PC-3 (cell line): ENCODE measurements around the gene ADAM15.

Experiments used
- EZH2 ChIP-seq: fragments of 300-600 bp; sonication (generic); IDR thresholded peaks from one replicate; pipeline ENCODE4 v1.6.1; 2017; ENCODE audit warnings: antibody characterized with exemption, mild to moderate bottlenecking, low read length; ENCODE audit not compliant: unreplicated experiment
- EZH2phosphoT487 ChIP-seq: fragments of 300-600 bp; sonication (generic); IDR thresholded peaks from 2 replicates; pipeline ENCODE4 v1.6.1; 2018; ENCODE audit warnings: mild to moderate bottlenecking, antibody characterized with exemption, low read length, borderline replicate concordance
- TF ChIP-seq, protein P1 (sequence below): fragments of 300-600 bp; sonication (generic); conservative IDR thresholded peaks from 2 replicates; pipeline ENCODE4 v1.5.1; 2017; ENCODE audit warnings: antibody characterized with exemption, low read depth, mild to moderate bottlenecking, low read length

DNA sequence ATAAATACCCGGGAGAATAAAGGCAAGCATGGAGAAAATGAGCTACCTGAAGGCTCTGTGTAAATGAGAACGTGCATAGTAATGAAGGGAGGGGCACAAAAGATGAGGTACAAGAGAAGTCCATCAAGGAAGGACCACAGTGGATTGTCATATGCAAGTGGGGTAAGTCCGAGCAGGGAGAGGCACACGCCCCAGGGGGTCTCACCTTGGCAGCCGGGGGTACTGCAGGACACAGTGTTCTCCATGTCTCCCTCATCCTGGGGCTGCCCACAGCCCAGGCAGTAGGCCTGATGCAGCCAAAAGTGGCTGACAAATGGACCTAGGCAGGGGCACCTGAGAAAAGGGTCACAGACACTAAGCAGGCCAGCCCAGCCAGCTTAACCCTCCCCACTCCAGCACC lies 27.5 kb upstream of the ADAM15 start:
- TF ChIP-seq, protein P1, sequence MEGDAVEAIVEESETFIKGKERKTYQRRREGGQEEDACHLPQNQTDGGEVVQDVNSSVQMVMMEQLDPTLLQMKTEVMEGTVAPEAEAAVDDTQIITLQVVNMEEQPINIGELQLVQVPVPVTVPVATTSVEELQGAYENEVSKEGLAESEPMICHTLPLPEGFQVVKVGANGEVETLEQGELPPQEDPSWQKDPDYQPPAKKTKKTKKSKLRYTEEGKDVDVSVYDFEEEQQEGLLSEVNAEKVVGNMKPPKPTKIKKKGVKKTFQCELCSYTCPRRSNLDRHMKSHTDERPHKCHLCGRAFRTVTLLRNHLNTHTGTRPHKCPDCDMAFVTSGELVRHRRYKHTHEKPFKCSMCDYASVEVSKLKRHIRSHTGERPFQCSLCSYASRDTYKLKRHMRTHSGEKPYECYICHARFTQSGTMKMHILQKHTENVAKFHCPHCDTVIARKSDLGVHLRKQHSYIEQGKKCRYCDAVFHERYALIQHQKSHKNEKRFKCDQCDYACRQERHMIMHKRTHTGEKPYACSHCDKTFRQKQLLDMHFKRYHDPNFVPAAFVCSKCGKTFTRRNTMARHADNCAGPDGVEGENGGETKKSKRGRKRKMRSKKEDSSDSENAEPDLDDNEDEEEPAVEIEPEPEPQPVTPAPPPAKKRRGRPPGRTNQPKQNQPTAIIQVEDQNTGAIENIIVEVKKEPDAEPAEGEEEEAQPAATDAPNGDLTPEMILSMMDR = no peak
- no peak for TF ChIP-seq EZH2
- TF ChIP-seq EZH2phosphoT487 = no peak
